KMS-11 (cell line): ENCODE data around the gene PDLIM1.

Source experiments
- H2AFZ ChIP-seq: fragments of 200-600 bp; sonication (generic); 2 replicates; pipeline ENCODE4 v1.6.1; 2016; ENCODE audit warnings: antibody characterized with exemption, mixed run types, low read depth
- H3K27ac ChIP-seq: fragments of 200-600 bp; sonication (generic); 2 replicates; pipeline ENCODE4 v1.6.1; 2016; ENCODE audit warnings: mild to moderate bottlenecking, mixed run types
- H3K27me3 ChIP-seq: fragments of 200-600 bp; sonication (generic); 2 replicates; pipeline ENCODE4 v1.6.1; 2017; ENCODE audit warnings: mild to moderate bottlenecking, low read depth, mixed run types, moderate library complexity; ENCODE audit not compliant: insufficient read depth
- H3K36me3 ChIP-seq: fragments of 200-600 bp; sonication (generic); 2 replicates; pipeline ENCODE4 v1.6.1; 2017; ENCODE audit warnings: mild to moderate bottlenecking, mixed run types; ENCODE audit not compliant: insufficient read depth
- H3K4me1 ChIP-seq: fragments of 200-600 bp; sonication (generic); 2 replicates; pipeline ENCODE4 v1.6.1; 2016; ENCODE audit warnings: mild to moderate bottlenecking, low read depth, mixed run types; ENCODE audit not compliant: poor library complexity, severe bottlenecking
- H3K4me2 ChIP-seq: fragments of 200-600 bp; sonication (generic); 2 replicates; pipeline ENCODE4 v1.7.0; 2016; ENCODE audit warnings: mild to moderate bottlenecking, mixed run types
- H3K4me3 ChIP-seq: fragments of 200-600 bp; sonication (generic); IDR thresholded peaks from 2 replicates; pipeline ENCODE4 v1.6.1; 2017; ENCODE audit warnings: low read depth, low read length, mixed read lengths; ENCODE audit not compliant: insufficient read depth
- H3K79me2 ChIP-seq: fragments of 200-600 bp; sonication (generic); 2 replicates; pipeline ENCODE4 v1.6.1; 2016; ENCODE audit warnings: low read depth, mixed run types; ENCODE audit not compliant: insufficient read depth
- H3K9ac ChIP-seq: fragments of 200-600 bp; sonication (generic); 2 replicates; pipeline ENCODE4 v1.6.1; 2016; ENCODE audit warnings: mild to moderate bottlenecking, mixed run types
- H4K20me1 ChIP-seq: fragments of 200-600 bp; sonication (generic); 2 replicates; pipeline ENCODE4 v1.6.1; 2016; ENCODE audit warnings: mild to moderate bottlenecking, mixed run types; ENCODE audit not compliant: insufficient read depth
- CTCF ChIP-seq: fragments of 200-600 bp; sonication (generic); conservative IDR thresholded peaks from 2 replicates; pipeline ENCODE4 v1.6.1; 2017; ENCODE audit warnings: low read depth, mild to moderate bottlenecking, antibody characterized with exemption, low read length, moderate library complexity, mixed read lengths

Gene PDLIM1

GRCh38 chr10:95306851-95307250, 16.0 kb upstream of the PDLIM1 start:
- no peak overlapping the region for H2AFZ ChIP-seq
- H3K9ac ChIP-seq, result no peak overlapping the region
- no peak overlapping the region for H3K4me2 ChIP-seq
- no peaks in the 10 kb centered on the region for H3K36me3 ChIP-seq
- H3K27ac ChIP-seq, result no peak overlapping the region
- H3K79me2 ChIP-seq, result no peaks in the 10 kb centered on the region
- H3K4me3 ChIP-seq, result no peak overlapping the region
- H4K20me1 ChIP-seq, result no peaks in the 10 kb centered on the region
- no peaks in the 10 kb centered on the region for H3K27me3 ChIP-seq
- peaks cover 13% of the 10 kb centered on the region for H3K4me1 ChIP-seq
- TF ChIP-seq CTCF, result no peak

- H3K9ac ChIP-seq, result no peak overlapping the region
- no peak overlapping the region for H3K4me2 ChIP-seq
- TF ChIP-seq CTCF, result no peak
- no peak overlapping the region for H2AFZ ChIP-seq
- H3K27ac ChIP-seq, result no peak overlapping the region
- no peaks in the 10 kb centered on the region for H3K27me3 ChIP-seq
- no peaks in the 10 kb centered on the region for H3K36me3 ChIP-seq
- peaks cover 13% of the 10 kb centered on the region for H3K4me1 ChIP-seq
- H3K4me3 ChIP-seq, result no peak overlapping the region
- no peaks in the 10 kb centered on the region for H3K79me2 ChIP-seq
- H4K20me1 ChIP-seq, result no peaks in the 10 kb centered on the region
These were observed 15.5 kb upstream of the PDLIM1 start for GRCh38 chr10:95306318-95306650.

- H3K4me1 ChIP-seq, result peaks cover 13% of the 10 kb centered on the region
- H3K4me3 ChIP-seq, result no peak overlapping the region
- no peak overlapping the region for H3K9ac ChIP-seq
- no peak overlapping the region for H3K27ac ChIP-seq
- no peaks in the 10 kb centered on the region for H4K20me1 ChIP-seq
- no peak overlapping the region for H3K4me2 ChIP-seq
- H3K36me3 ChIP-seq, result no peaks in the 10 kb centered on the region
- no peaks in the 10 kb centered on the region for H3K79me2 ChIP-seq
- no peak for TF ChIP-seq CTCF
- H2AFZ ChIP-seq, result no peak overlapping the region
- no peaks in the 10 kb centered on the region for H3K27me3 ChIP-seq
These were observed 15.0 kb upstream of the PDLIM1 start for GRCh38 chr10:95305606-95306317.

GRCh38 chr10:95304976-95305375, 14.2 kb upstream of the PDLIM1 start:
- Histone ChIP-seq H3K27ac (no peak overlapping the region), H3K36me3 (no peaks in the 10 kb centered on the region), H3K79me2 (no peaks in the 10 kb centered on the region), H3K27me3 (no peaks in the 10 kb centered on the region), H2AFZ (no peak overlapping the region), H3K4me3 (no peak overlapping the region), H3K4me2 (no peak overlapping the region), H4K20me1 (no peaks in the 10 kb centered on the region), H3K4me1 (peaks cover 10% of the 10 kb centered on the region), H3K9ac (no peak overlapping the region)
- TF ChIP-seq CTCF, result no peak
